ENCODE measurements around the gene PTGS1.

The PTGS1 gene

DNA sequence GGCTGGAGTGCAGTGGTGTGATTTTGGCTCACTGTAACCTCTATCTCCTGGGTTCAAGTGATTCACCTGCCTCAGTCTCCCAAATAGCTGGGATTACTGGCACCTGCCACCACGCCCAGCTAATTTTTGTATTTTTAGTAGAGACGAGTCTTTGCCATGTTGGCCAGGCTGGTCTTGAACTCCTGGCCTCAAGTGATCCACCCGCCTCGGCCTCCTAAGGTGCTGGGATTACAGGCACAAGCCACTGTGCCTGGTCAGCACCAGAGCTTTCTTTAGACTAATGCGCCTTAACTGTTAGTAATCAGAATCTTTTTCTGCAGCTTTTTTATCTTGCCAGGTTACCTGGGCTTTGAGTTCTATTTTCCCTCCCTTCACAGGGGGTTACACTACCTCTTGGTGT lies 18.4 kb downstream of the PTGS1 start:
- H3K9ac ChIP-seq (ENCODE audit: low read depth, low read length), result no peak overlapping the region
- no peaks in the 10 kb centered on the region for H3K36me3 ChIP-seq (ENCODE audit: control insufficient read depth, insufficient read depth, low read length)
- no peaks in the 10 kb centered on the region for H3K4me1 ChIP-seq (ENCODE audit: control insufficient read depth, insufficient read depth, low read length)

DNA sequence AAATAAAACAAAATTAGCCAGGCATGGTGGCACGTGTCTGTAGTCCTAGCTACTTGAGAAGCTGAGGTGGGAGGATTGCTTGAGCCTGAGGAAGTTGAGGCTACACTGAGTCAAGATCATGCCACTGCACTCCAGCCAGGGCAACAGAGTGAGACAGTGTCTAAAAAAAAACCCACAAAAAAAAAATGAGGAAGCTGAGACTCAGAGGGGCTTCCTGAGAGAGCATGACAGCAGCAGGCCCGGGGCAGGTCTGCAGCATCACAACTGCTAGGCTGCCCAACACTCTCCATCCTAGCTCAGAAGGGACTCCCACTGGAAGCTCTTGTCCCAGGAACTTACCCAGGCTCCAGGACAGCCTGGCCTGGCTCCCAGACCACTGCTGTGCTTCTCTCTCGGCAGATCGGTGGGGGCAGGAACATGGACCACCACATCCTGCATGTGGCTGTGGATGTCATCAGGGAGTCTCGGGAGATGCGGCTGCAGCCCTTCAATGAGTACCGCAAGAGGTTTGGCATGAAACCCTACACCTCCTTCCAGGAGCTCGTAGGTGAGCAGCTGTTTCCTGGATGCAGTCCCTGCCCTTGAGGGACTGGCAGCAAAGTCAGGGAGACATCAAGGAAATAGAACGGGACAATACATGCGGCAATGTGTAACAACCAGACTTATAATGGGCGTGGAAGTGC lies 19.1 kb downstream of the PTGS1 start:
- H3K9me3 ChIP-seq (ENCODE audit: control insufficient read depth, insufficient read depth, low read length), result no peaks in the 10 kb centered on the region

More for the DNA sequence above, 18.4 kb downstream of the PTGS1 start:
- no peaks in the 10 kb centered on the region for H3K27me3 ChIP-seq (ENCODE audit: control insufficient read depth, insufficient read depth, low read length)
- no peak overlapping the region for H3K27ac ChIP-seq (ENCODE audit: low read depth, low read length)
- H3K9me3 ChIP-seq (ENCODE audit: control insufficient read depth, insufficient read depth, low read length), result no peaks in the 10 kb centered on the region
- H3K4me3 ChIP-seq (ENCODE audit: low read depth, low read length), result no peak overlapping the region

DNA sequence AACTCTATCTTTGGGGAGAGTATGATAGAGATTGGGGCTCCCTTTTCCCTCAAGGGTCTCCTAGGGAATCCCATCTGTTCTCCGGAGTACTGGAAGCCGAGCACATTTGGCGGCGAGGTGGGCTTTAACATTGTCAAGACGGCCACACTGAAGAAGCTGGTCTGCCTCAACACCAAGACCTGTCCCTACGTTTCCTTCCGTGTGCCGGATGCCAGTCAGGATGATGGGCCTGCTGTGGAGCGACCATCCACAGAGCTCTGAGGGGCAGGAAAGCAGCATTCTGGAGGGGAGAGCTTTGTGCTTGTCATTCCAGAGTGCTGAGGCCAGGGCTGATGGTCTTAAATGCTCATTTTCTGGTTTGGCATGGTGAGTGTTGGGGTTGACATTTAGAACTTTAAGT lies 21.5 kb downstream of the PTGS1 start:
- H3K36me3 ChIP-seq (ENCODE audit: control insufficient read depth, insufficient read depth, low read length), result no peaks in the 10 kb centered on the region
- H3K9ac ChIP-seq (ENCODE audit: low read depth, low read length), result no peak overlapping the region
- H3K27ac ChIP-seq (ENCODE audit: low read depth, low read length), result no peak overlapping the region
- H3K4me1 ChIP-seq (ENCODE audit: control insufficient read depth, insufficient read depth, low read length), result no peaks in the 10 kb centered on the region
- no peak overlapping the region for H3K4me3 ChIP-seq (ENCODE audit: low read depth, low read length)
- H3K9me3 ChIP-seq (ENCODE audit: control insufficient read depth, insufficient read depth, low read length), result no peaks in the 10 kb centered on the region
- no peaks in the 10 kb centered on the region for H3K27me3 ChIP-seq (ENCODE audit: control insufficient read depth, insufficient read depth, low read length)

More for the DNA sequence above, 19.1 kb downstream of the PTGS1 start:
- Histone ChIP-seq H3K4me1 (ENCODE audit: control insufficient read depth, insufficient read depth, low read length) (no peaks in the 10 kb centered on the region), H3K27ac (ENCODE audit: low read depth, low read length) (no peak overlapping the region), H3K27me3 (ENCODE audit: control insufficient read depth, insufficient read depth, low read length) (no peaks in the 10 kb centered on the region), H3K36me3 (ENCODE audit: control insufficient read depth, insufficient read depth, low read length) (no peaks in the 10 kb centered on the region), H3K9ac (ENCODE audit: low read depth, low read length) (no peak overlapping the region), H3K4me3 (ENCODE audit: low read depth, low read length) (no peak overlapping the region)

DNA sequence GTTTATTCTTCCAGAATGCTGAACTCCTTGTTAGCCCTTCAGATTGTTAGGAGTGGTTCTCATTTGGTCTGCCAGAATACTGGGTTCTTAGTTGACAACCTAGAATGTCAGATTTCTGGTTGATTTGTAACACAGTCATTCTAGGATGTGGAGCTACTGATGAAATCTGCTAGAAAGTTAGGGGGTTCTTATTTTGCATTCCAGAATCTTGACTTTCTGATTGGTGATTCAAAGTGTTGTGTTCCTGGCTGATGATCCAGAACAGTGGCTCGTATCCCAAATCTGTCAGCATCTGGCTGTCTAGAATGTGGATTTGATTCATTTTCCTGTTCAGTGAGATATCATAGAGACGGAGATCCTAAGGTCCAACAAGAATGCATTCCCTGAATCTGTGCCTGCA lies 21.9 kb downstream of the PTGS1 start:
- H3K9ac ChIP-seq (ENCODE audit: low read depth, low read length), result no peak overlapping the region
- H3K9me3 ChIP-seq (ENCODE audit: control insufficient read depth, insufficient read depth, low read length), result no peaks in the 10 kb centered on the region
- H3K36me3 ChIP-seq (ENCODE audit: control insufficient read depth, insufficient read depth, low read length), result no peaks in the 10 kb centered on the region
- H3K4me3 ChIP-seq (ENCODE audit: low read depth, low read length), result no peak overlapping the region
- no peaks in the 10 kb centered on the region for H3K27me3 ChIP-seq (ENCODE audit: control insufficient read depth, insufficient read depth, low read length)
- no peaks in the 10 kb centered on the region for H3K4me1 ChIP-seq (ENCODE audit: control insufficient read depth, insufficient read depth, low read length)
- no peak overlapping the region for H3K27ac ChIP-seq (ENCODE audit: low read depth, low read length)

DNA sequence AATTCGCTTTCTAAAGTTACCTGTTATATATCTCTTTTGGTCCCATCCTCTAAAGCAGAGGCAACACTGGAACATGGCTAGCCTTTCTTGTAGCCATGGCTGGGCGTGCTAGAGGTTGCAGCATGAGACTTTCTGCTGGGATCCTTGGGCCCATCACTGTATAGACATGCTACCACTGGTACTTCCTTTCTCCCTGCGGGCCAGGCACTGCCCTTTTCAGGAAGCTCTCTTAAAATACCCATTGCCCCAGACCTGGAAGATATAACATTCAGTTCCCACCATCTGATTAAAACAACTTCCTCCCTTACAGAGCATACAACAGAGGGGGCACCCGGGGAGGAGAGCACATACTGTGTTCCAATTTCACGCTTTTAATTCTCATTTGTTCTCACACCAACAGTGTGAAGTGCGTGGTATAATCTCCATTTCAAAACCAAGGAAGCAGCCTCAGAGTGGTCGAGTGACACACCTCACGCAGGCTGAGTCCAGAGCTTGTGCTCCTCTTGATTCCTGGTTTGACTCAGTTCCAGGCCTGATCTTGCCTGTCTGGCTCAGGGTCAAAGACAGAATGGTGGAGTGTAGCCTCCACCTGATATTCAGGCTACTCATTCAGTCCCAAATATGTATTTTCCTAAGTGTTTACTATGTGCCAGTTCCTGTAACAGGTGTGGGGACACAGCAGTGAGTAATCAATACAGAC lies 22.6 kb downstream of the PTGS1 start:
- Histone ChIP-seq H3K4me1 (ENCODE audit: control insufficient read depth, insufficient read depth, low read length) (no peaks in the 10 kb centered on the region), H3K9ac (ENCODE audit: low read depth, low read length) (no peak overlapping the region)

DNA sequence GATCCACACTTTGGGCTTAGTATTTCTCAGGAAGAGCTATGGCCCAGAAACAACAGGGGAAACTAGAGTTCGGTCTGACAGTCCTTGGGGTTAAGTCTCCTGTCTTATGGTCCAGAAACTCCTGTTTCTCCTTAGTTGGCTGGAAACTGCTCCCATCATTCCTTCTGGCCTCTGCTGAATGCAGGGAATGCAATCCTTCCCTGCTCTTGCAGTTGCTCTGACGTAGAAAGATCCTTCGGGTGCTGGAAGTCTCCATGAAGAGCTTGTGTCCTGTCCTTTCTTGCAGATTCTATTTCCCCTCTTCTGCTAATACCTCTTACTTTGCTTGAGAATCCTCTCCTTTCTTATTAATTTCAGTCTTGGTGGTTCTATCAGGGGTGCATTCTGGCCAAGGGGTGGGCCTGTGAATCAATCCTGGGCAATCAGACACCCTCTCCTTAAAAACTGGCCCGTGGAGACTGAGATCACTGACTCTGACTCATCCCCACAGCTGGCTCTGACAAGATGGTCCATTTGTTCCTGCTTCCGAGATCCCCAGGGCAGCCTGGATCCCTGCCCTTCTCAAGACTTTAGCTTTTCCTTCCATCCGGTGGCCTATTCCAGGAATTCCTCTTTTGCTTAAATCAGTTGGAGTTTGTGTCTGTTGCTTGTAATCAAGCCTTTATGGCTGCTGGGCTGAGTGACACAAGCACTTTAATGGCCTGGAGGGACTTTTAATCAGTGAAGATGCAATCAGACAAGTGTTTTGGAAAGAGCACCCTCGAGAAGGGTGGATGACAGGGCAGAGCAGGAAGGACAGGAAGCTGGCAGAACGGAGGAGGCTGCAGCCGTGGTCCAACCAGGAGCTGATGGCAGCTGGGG lies 23.7 kb downstream of the PTGS1 start:
- H3K36me3 ChIP-seq (ENCODE audit: control insufficient read depth, insufficient read depth, low read length), result no peaks in the 10 kb centered on the region
- H3K4me3 ChIP-seq (ENCODE audit: low read depth, low read length), result no peak overlapping the region
- H3K4me1 ChIP-seq (ENCODE audit: control insufficient read depth, insufficient read depth, low read length), result no peaks in the 10 kb centered on the region
- no peak overlapping the region for H3K9ac ChIP-seq (ENCODE audit: low read depth, low read length)
- H3K27me3 ChIP-seq (ENCODE audit: control insufficient read depth, insufficient read depth, low read length), result no peaks in the 10 kb centered on the region
- H3K27ac ChIP-seq (ENCODE audit: low read depth, low read length), result no peak overlapping the region
- no peaks in the 10 kb centered on the region for H3K9me3 ChIP-seq (ENCODE audit: control insufficient read depth, insufficient read depth, low read length)

More for the DNA sequence above, 22.6 kb downstream of the PTGS1 start:
- H3K27me3 ChIP-seq (ENCODE audit: control insufficient read depth, insufficient read depth, low read length), result no peaks in the 10 kb centered on the region
- no peak overlapping the region for H3K27ac ChIP-seq (ENCODE audit: low read depth, low read length)
- H3K4me3 ChIP-seq (ENCODE audit: low read depth, low read length), result no peak overlapping the region
- H3K9me3 ChIP-seq (ENCODE audit: control insufficient read depth, insufficient read depth, low read length), result no peaks in the 10 kb centered on the region
- no peaks in the 10 kb centered on the region for H3K36me3 ChIP-seq (ENCODE audit: control insufficient read depth, insufficient read depth, low read length)

DNA sequence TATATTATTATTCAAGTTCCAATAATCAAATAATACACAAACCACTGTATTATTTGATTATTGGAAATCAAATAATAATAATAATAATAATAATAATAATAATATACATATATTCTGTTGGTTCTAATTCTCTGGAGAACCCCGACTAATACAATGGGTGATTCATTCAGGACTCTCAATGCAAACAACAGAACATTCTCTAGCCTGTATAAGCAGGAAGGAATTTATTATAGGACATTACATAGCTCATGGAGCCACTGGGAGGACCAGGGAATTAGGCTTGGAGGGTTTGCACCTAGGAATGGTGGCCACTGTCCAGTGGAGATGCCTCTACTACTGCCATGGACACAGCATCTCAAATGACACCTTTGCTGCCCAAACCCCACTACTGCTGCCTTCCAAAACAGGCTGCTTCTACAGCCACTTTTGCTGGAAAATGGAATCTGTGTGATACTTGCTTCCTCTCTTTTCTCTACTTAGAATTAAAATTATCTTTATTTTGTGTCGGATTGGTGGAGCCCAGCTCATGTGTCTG lies 25.9 kb downstream of the PTGS1 start:
- Histone ChIP-seq H3K36me3 (ENCODE audit: control insufficient read depth, insufficient read depth, low read length) (no peaks in the 10 kb centered on the region), H3K27ac (ENCODE audit: low read depth, low read length) (no peak overlapping the region), H3K4me3 (ENCODE audit: low read depth, low read length) (no peak overlapping the region), H3K9me3 (ENCODE audit: control insufficient read depth, insufficient read depth, low read length) (no peaks in the 10 kb centered on the region), H3K4me1 (ENCODE audit: control insufficient read depth, insufficient read depth, low read length) (no peaks in the 10 kb centered on the region), H3K27me3 (ENCODE audit: control insufficient read depth, insufficient read depth, low read length) (no peaks in the 10 kb centered on the region), H3K9ac (ENCODE audit: low read depth, low read length) (no peak overlapping the region)

DNA sequence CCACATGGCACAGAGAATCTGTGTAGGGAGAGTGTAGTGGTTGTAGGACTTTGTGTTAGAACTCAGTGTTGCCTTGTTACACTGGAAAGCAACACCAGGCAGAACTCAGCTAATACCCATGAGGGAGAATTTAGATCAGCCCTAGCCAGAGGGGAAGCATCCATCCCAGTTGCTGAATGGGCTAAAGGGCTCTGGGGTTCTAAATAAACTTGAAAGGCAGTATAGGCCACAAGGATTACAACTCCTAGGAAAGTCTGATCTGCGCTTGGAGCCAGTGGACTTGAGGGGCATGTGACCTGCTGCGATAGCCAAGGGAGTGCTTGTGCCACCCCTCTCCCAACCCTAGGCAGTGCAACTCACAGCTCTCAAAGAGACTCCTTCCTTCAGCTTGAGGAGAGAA lies 26.9 kb downstream of the PTGS1 start:
- peaks cover 5% of the 10 kb centered on the region for H3K9me3 ChIP-seq (ENCODE audit: control insufficient read depth, insufficient read depth, low read length)
- no peak overlapping the region for H3K27ac ChIP-seq (ENCODE audit: low read depth, low read length)
- no peaks in the 10 kb centered on the region for H3K4me1 ChIP-seq (ENCODE audit: control insufficient read depth, insufficient read depth, low read length)
- no peaks in the 10 kb centered on the region for H3K36me3 ChIP-seq (ENCODE audit: control insufficient read depth, insufficient read depth, low read length)
- no peaks in the 10 kb centered on the region for H3K27me3 ChIP-seq (ENCODE audit: control insufficient read depth, insufficient read depth, low read length)
- no peak overlapping the region for H3K4me3 ChIP-seq (ENCODE audit: low read depth, low read length)
- H3K9ac ChIP-seq (ENCODE audit: low read depth, low read length), result no peak overlapping the region

DNA sequence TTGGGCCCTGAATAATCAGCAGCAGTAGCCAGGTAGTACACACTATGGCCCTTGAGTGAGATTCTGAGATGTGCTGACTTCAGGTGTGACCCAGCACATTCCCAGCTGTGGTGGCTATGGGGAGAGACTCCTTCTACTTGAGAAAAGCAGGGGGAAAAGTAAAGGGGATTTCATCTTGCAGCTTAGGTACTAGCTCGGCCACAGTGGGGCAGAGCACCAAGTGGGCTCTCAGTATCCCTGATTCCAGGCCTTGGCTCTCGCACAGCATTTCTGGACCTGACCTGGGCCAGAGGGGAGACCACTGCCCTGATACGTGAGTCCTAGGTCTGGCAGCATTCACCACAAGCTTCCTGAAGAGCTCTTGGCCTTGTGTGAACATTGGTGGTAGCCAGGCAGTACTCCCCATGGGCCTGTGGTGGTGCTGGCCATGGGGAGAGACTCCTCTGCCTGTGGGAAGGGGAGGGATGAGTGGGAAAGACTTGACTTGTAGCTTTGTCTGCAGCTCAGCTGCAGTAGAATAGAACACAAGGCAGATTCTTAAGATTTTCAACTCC lies 27.6 kb downstream of the PTGS1 start:
- no peak overlapping the region for H3K4me3 ChIP-seq (ENCODE audit: low read depth, low read length)
- H3K36me3 ChIP-seq (ENCODE audit: control insufficient read depth, insufficient read depth, low read length), result no peaks in the 10 kb centered on the region
- no peaks in the 10 kb centered on the region for H3K4me1 ChIP-seq (ENCODE audit: control insufficient read depth, insufficient read depth, low read length)
- peaks cover 12% of the 10 kb centered on the region for H3K9me3 ChIP-seq (ENCODE audit: control insufficient read depth, insufficient read depth, low read length)
- H3K27ac ChIP-seq (ENCODE audit: low read depth, low read length), result no peak overlapping the region
- no peak overlapping the region for H3K9ac ChIP-seq (ENCODE audit: low read depth, low read length)
- no peaks in the 10 kb centered on the region for H3K27me3 ChIP-seq (ENCODE audit: control insufficient read depth, insufficient read depth, low read length)

DNA sequence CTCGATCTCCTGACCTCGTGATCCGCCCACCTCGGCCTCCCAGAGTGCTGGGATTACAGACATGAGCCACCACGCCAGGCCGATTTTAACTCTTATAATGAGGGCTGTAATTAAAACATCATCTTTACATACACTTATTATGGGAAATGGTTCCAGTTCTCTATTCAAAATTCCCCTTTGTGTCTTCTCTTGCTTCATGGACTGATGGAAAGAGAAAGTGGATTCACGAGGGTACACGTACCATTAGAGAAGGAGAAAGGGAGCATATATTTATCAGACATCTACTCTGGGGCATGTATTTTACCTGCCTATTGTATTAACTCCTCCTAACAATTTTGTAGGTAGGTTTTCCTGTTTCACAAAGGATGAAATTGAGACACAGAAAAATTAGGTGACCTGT lies 31.1 kb downstream of the PTGS1 start:
- no peak overlapping the region for H3K27ac ChIP-seq (ENCODE audit: low read depth, low read length)
- H3K27me3 ChIP-seq (ENCODE audit: control insufficient read depth, insufficient read depth, low read length), result no peaks in the 10 kb centered on the region
- no peaks in the 10 kb centered on the region for H3K4me1 ChIP-seq (ENCODE audit: control insufficient read depth, insufficient read depth, low read length)
- no peaks in the 10 kb centered on the region for H3K36me3 ChIP-seq (ENCODE audit: control insufficient read depth, insufficient read depth, low read length)
- H3K4me3 ChIP-seq (ENCODE audit: low read depth, low read length), result no peak overlapping the region
- H3K9me3 ChIP-seq (ENCODE audit: control insufficient read depth, insufficient read depth, low read length), result peaks cover 26% of the 10 kb centered on the region
- H3K9ac ChIP-seq (ENCODE audit: low read depth, low read length), result no peak overlapping the region

Data from HUES48 (cell line).